ENCODE data around the gene ATP9B.

Gene ATP9B

GRCh38 chr18:79068937-79069716 is at the start of gene ATP9B:
TSS of gene ATP9B (plus strand) at chr18:79069394. CDS start at chr18:79069411, 17 bp downstream.
- H3K9me3 ChIP-seq (ENCODE audit: control insufficient read depth, low read depth, low read length), result peaks cover 5% of the 10 kb centered on the region
- peak within 1 kb of the TSS; percentile 98 for H3K4me3 ChIP-seq (ENCODE audit: low read length)
- H3K27ac ChIP-seq (ENCODE audit: low read length), result peak within 1 kb of the TSS; percentile 18
- H3K9ac ChIP-seq (ENCODE audit: low read length), result peak within 1 kb of the TSS; percentile 82
- no peaks in the 10 kb centered on the region for H3K36me3 ChIP-seq (ENCODE audit: control insufficient read depth, low read depth, low read length)
- peaks cover 9% of the 10 kb centered on the region for H3K4me1 ChIP-seq (ENCODE audit: control insufficient read depth, low read depth, low read length)
- peaks cover 5% of the 10 kb centered on the region for H3K27me3 ChIP-seq (ENCODE audit: control insufficient read depth, insufficient read depth, low read length)

GRCh38 chr18:79019881-79020280 is 49.3 kb upstream of the ATP9B start:
- H3K4me3 ChIP-seq (ENCODE audit: low read length), result no peak overlapping the region
- H3K9ac ChIP-seq (ENCODE audit: low read length), result no peak overlapping the region
- H3K4me1 ChIP-seq (ENCODE audit: control insufficient read depth, low read depth, low read length), result no peaks in the 10 kb centered on the region
- no peaks in the 10 kb centered on the region for H3K9me3 ChIP-seq (ENCODE audit: control insufficient read depth, low read depth, low read length)
- no peaks in the 10 kb centered on the region for H3K27me3 ChIP-seq (ENCODE audit: control insufficient read depth, insufficient read depth, low read length)
- H3K36me3 ChIP-seq (ENCODE audit: control insufficient read depth, low read depth, low read length), result no peaks in the 10 kb centered on the region
- no peak overlapping the region for H3K27ac ChIP-seq (ENCODE audit: low read length)

- H3K4me1 ChIP-seq (ENCODE audit: control insufficient read depth, low read depth, low read length), result peaks cover 11% of the 10 kb centered on the region
- no peak overlapping the region for H3K4me3 ChIP-seq (ENCODE audit: low read length)
- H3K9me3 ChIP-seq (ENCODE audit: control insufficient read depth, low read depth, low read length), result no peaks in the 10 kb centered on the region
- no peaks in the 10 kb centered on the region for H3K36me3 ChIP-seq (ENCODE audit: control insufficient read depth, low read depth, low read length)
- H3K27me3 ChIP-seq (ENCODE audit: control insufficient read depth, insufficient read depth, low read length), result no peaks in the 10 kb centered on the region
- H3K27ac ChIP-seq (ENCODE audit: low read length), result no peak overlapping the region
- H3K9ac ChIP-seq (ENCODE audit: low read length), result no peak overlapping the region
These were observed 46.6 kb upstream of the ATP9B start for GRCh38 chr18:79022603-79023002.

- Histone ChIP-seq H3K27me3 (ENCODE audit: control insufficient read depth, insufficient read depth, low read length) (no peaks in the 10 kb centered on the region), H3K36me3 (ENCODE audit: control insufficient read depth, low read depth, low read length) (no peaks in the 10 kb centered on the region), H3K9ac (ENCODE audit: low read length) (no peak overlapping the region), H3K9me3 (ENCODE audit: control insufficient read depth, low read depth, low read length) (no peaks in the 10 kb centered on the region), H3K4me1 (ENCODE audit: control insufficient read depth, low read depth, low read length) (peaks cover 11% of the 10 kb centered on the region), H3K27ac (ENCODE audit: low read length) (no peak overlapping the region), H3K4me3 (ENCODE audit: low read length) (no peak overlapping the region)
These were observed 42.7 kb upstream of the ATP9B start for GRCh38 chr18:79026491-79026890.

GRCh38 chr18:79030680-79031079 is 38.5 kb upstream of the ATP9B start:
- H3K4me3 ChIP-seq (ENCODE audit: low read length), result no peak overlapping the region
- no peaks in the 10 kb centered on the region for H3K36me3 ChIP-seq (ENCODE audit: control insufficient read depth, low read depth, low read length)
- no peaks in the 10 kb centered on the region for H3K9me3 ChIP-seq (ENCODE audit: control insufficient read depth, low read depth, low read length)
- no peaks in the 10 kb centered on the region for H3K27me3 ChIP-seq (ENCODE audit: control insufficient read depth, insufficient read depth, low read length)
- H3K27ac ChIP-seq (ENCODE audit: low read length), result no peak overlapping the region
- H3K9ac ChIP-seq (ENCODE audit: low read length), result no peak overlapping the region
- H3K4me1 ChIP-seq (ENCODE audit: control insufficient read depth, low read depth, low read length), result peaks cover 11% of the 10 kb centered on the region

GRCh38 chr18:79042276-79042675 is 26.9 kb upstream of the ATP9B start:
- Histone ChIP-seq H3K4me3 (ENCODE audit: low read length) (no peak overlapping the region), H3K27me3 (ENCODE audit: control insufficient read depth, insufficient read depth, low read length) (no peaks in the 10 kb centered on the region), H3K27ac (ENCODE audit: low read length) (no peak overlapping the region)

GRCh38 chr18:79043288-79043687 is 25.9 kb upstream of the ATP9B start:
- H3K27ac ChIP-seq (ENCODE audit: low read length), result no peak overlapping the region
- no peak overlapping the region for H3K9ac ChIP-seq (ENCODE audit: low read length)
- H3K4me1 ChIP-seq (ENCODE audit: control insufficient read depth, low read depth, low read length), result no peaks in the 10 kb centered on the region
- H3K9me3 ChIP-seq (ENCODE audit: control insufficient read depth, low read depth, low read length), result peaks cover 4% of the 10 kb centered on the region
- no peaks in the 10 kb centered on the region for H3K27me3 ChIP-seq (ENCODE audit: control insufficient read depth, insufficient read depth, low read length)
- no peaks in the 10 kb centered on the region for H3K36me3 ChIP-seq (ENCODE audit: control insufficient read depth, low read depth, low read length)
- no peak overlapping the region for H3K4me3 ChIP-seq (ENCODE audit: low read length)

More at GRCh38 chr18:79042276-79042675, 26.9 kb upstream of the ATP9B start:
- Histone ChIP-seq H3K9ac (ENCODE audit: low read length) (no peak overlapping the region), H3K4me1 (ENCODE audit: control insufficient read depth, low read depth, low read length) (no peaks in the 10 kb centered on the region), H3K9me3 (ENCODE audit: control insufficient read depth, low read depth, low read length) (peaks cover 7% of the 10 kb centered on the region), H3K36me3 (ENCODE audit: control insufficient read depth, low read depth, low read length) (no peaks in the 10 kb centered on the region)

- no peaks in the 10 kb centered on the region for H3K36me3 ChIP-seq (ENCODE audit: control insufficient read depth, low read depth, low read length)
These were observed 22.7 kb upstream of the ATP9B start for GRCh38 chr18:79046522-79046921.

GRCh38 chr18:79047556-79048244 is 21.5 kb upstream of the ATP9B start:
- no peaks in the 10 kb centered on the region for H3K4me1 ChIP-seq (ENCODE audit: control insufficient read depth, low read depth, low read length)
- H3K9ac ChIP-seq (ENCODE audit: low read length), result no peak overlapping the region
- no peak overlapping the region for H3K27ac ChIP-seq (ENCODE audit: low read length)
- no peak overlapping the region for H3K4me3 ChIP-seq (ENCODE audit: low read length)
- H3K9me3 ChIP-seq (ENCODE audit: control insufficient read depth, low read depth, low read length), result no peaks in the 10 kb centered on the region
- no peaks in the 10 kb centered on the region for H3K27me3 ChIP-seq (ENCODE audit: control insufficient read depth, insufficient read depth, low read length)
- H3K36me3 ChIP-seq (ENCODE audit: control insufficient read depth, low read depth, low read length), result no peaks in the 10 kb centered on the region

More at GRCh38 chr18:79046522-79046921, 22.7 kb upstream of the ATP9B start:
- no peak overlapping the region for H3K4me3 ChIP-seq (ENCODE audit: low read length)
- no peak overlapping the region for H3K9ac ChIP-seq (ENCODE audit: low read length)
- H3K27me3 ChIP-seq (ENCODE audit: control insufficient read depth, insufficient read depth, low read length), result no peaks in the 10 kb centered on the region
- no peak overlapping the region for H3K27ac ChIP-seq (ENCODE audit: low read length)
- no peaks in the 10 kb centered on the region for H3K4me1 ChIP-seq (ENCODE audit: control insufficient read depth, low read depth, low read length)
- no peaks in the 10 kb centered on the region for H3K9me3 ChIP-seq (ENCODE audit: control insufficient read depth, low read depth, low read length)

GRCh38 chr18:79048245-79048632 is 21.0 kb upstream of the ATP9B start:
- Histone ChIP-seq H3K27me3 (ENCODE audit: control insufficient read depth, insufficient read depth, low read length) (no peaks in the 10 kb centered on the region), H3K9ac (ENCODE audit: low read length) (no peak overlapping the region), H3K36me3 (ENCODE audit: control insufficient read depth, low read depth, low read length) (no peaks in the 10 kb centered on the region), H3K4me1 (ENCODE audit: control insufficient read depth, low read depth, low read length) (no peaks in the 10 kb centered on the region), H3K9me3 (ENCODE audit: control insufficient read depth, low read depth, low read length) (no peaks in the 10 kb centered on the region), H3K4me3 (ENCODE audit: low read length) (no peak overlapping the region), H3K27ac (ENCODE audit: low read length) (no peak overlapping the region)

- no peaks in the 10 kb centered on the region for H3K4me1 ChIP-seq (ENCODE audit: control insufficient read depth, low read depth, low read length)
- no peak overlapping the region for H3K9ac ChIP-seq (ENCODE audit: low read length)
- no peak overlapping the region for H3K4me3 ChIP-seq (ENCODE audit: low read length)
- H3K36me3 ChIP-seq (ENCODE audit: control insufficient read depth, low read depth, low read length), result no peaks in the 10 kb centered on the region
- no peaks in the 10 kb centered on the region for H3K9me3 ChIP-seq (ENCODE audit: control insufficient read depth, low read depth, low read length)
- no peak overlapping the region for H3K27ac ChIP-seq (ENCODE audit: low read length)
- H3K27me3 ChIP-seq (ENCODE audit: control insufficient read depth, insufficient read depth, low read length), result no peaks in the 10 kb centered on the region
These were observed 19.7 kb upstream of the ATP9B start for GRCh38 chr18:79049506-79049905.

GRCh38 chr18:79050005-79050404 is 19.2 kb upstream of the ATP9B start:
- no peaks in the 10 kb centered on the region for H3K4me1 ChIP-seq (ENCODE audit: control insufficient read depth, low read depth, low read length)
- no peaks in the 10 kb centered on the region for H3K27me3 ChIP-seq (ENCODE audit: control insufficient read depth, insufficient read depth, low read length)
- no peak overlapping the region for H3K27ac ChIP-seq (ENCODE audit: low read length)
- H3K36me3 ChIP-seq (ENCODE audit: control insufficient read depth, low read depth, low read length), result no peaks in the 10 kb centered on the region
- H3K4me3 ChIP-seq (ENCODE audit: low read length), result no peak overlapping the region
- H3K9ac ChIP-seq (ENCODE audit: low read length), result no peak overlapping the region
- no peaks in the 10 kb centered on the region for H3K9me3 ChIP-seq (ENCODE audit: control insufficient read depth, low read depth, low read length)
